B cell (primary cell): Measurements from ENCODE around the gene SIT1.

Experiments used
- EZH2 ChIP-seq: IDR thresholded peaks from 2 replicates; pipeline ENCODE4 v1.6.1; 2012; ENCODE audit warnings: borderline replicate concordance, low read depth, mild to moderate bottlenecking, moderate library complexity, low read length; ENCODE audit not compliant: insufficient read depth, poor library complexity, severe bottlenecking
- TF ChIP-seq, protein P1 (sequence below): fragments of 200-600 bp; IDR thresholded peaks from one replicate; pipeline ENCODE4 v1.8.0; 2022; ENCODE audit warnings: antibody characterized with exemption, mild to moderate bottlenecking

DNA sequence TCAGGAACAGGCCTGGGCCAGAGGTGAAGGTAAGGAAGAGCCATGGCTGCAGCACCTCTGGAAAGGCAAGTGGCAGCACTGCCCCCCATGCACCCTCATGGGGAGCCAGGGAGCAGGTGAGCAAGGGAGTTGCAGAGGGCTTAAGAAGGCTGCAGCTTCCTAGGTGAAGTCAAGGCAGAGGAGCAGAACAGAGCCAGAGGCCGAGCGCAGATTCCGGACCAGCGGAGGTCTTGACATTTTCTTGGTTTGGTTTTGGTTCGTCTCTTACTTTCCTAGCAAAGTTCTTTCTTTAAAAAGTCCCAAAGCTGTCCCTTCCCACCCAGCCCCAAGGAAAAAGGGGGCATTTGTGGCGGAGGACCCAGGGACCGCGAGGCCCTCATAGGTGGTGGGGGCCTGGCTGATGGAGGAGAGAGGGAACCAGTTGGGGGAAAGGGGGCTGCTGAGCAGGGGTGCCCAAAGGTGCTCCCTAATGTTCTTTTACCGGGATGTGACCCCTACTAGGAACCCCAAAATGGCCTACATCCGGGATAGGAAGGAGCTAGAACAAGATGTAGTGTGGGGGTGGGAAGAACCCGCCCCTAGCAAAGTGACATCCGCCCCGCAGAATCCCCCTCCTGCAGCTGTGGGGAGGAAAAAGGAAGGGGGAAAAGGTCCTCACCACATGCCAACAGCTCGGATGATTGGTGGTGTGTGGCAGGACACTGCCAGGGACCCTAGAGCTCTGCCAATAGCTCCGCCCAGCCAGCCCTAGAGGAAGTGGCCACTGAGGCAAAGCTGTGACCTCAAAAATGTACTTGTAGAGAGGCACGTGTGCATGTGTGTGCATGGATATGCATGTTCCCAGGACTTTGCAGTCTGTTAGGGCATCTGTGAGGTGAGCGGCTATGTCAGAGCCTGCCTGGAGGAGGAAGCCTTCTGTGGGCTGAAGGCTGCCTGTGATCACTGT, 31.6 kb downstream of the SIT1 start:
- TF ChIP-seq, protein P1, sequence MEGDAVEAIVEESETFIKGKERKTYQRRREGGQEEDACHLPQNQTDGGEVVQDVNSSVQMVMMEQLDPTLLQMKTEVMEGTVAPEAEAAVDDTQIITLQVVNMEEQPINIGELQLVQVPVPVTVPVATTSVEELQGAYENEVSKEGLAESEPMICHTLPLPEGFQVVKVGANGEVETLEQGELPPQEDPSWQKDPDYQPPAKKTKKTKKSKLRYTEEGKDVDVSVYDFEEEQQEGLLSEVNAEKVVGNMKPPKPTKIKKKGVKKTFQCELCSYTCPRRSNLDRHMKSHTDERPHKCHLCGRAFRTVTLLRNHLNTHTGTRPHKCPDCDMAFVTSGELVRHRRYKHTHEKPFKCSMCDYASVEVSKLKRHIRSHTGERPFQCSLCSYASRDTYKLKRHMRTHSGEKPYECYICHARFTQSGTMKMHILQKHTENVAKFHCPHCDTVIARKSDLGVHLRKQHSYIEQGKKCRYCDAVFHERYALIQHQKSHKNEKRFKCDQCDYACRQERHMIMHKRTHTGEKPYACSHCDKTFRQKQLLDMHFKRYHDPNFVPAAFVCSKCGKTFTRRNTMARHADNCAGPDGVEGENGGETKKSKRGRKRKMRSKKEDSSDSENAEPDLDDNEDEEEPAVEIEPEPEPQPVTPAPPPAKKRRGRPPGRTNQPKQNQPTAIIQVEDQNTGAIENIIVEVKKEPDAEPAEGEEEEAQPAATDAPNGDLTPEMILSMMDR, result no peak
- no peak for TF ChIP-seq EZH2
